ENCODE data around the gene ZBED4. TPM values are rescaled to one million over a fixed set of nuclear protein-coding genes. Genes with fewer than 3 reads are reported as not detected.

The ZBED4 gene
- total RNA-seq, 1 donor from 2014 or later, result 36.5 TPM

DNA sequence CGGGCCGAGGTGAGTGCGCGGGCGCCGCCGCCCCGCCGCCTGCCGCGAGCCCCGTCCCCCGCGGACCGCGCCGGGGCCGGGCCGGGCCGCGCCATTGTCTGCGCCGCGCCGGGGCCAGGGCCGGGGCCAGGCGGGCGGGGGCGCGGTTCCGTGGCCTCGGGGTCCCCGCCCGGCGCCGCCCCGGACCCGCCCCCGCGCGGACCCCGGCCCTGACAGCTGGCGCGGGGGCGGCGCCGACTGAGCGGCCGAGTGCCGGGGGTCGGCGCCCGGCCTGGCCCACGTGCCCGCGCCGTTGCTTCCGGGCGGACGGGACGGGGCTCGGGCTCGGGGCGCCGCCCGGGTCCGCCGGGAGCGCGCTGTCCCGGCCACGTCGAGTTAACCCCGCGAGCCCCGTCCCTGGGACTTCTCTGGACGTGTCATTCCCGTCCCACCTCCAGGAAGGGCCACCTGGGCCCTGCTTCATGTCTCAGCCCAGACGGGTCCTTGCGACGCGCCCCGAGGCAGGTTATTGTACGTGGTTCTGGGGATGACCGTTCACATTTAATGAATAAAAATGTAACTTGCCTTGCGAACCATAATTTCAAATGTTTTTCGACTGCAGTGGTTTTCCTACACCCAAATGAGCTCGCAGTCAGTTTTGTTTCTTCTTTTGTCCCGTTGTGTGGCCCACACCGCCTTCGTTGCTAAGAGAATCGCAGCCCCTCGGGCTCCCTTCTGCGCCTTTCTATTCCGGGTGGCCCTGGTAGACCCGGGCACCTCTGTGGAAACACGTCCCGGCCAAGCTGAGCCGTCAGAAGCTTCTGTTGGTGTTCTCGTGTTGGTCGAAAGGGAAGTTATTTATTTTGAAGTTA lies 562 bp downstream of the ZBED4 start:
- TF ChIP-seq, protein P1, sequence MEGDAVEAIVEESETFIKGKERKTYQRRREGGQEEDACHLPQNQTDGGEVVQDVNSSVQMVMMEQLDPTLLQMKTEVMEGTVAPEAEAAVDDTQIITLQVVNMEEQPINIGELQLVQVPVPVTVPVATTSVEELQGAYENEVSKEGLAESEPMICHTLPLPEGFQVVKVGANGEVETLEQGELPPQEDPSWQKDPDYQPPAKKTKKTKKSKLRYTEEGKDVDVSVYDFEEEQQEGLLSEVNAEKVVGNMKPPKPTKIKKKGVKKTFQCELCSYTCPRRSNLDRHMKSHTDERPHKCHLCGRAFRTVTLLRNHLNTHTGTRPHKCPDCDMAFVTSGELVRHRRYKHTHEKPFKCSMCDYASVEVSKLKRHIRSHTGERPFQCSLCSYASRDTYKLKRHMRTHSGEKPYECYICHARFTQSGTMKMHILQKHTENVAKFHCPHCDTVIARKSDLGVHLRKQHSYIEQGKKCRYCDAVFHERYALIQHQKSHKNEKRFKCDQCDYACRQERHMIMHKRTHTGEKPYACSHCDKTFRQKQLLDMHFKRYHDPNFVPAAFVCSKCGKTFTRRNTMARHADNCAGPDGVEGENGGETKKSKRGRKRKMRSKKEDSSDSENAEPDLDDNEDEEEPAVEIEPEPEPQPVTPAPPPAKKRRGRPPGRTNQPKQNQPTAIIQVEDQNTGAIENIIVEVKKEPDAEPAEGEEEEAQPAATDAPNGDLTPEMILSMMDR (IDR thresholded peaks at IDR 0.05; ENCODE audit: unreplicated experiment), result no peak
- DNase-seq (ENCODE audit: low spot score, unreplicated experiment), result no peak
- peak overlapping the region; percentile 95 for H3K27ac Mint-ChIP-seq
- no peaks in the 10 kb centered on the region for H3K36me3 Mint-ChIP-seq (ENCODE audit: insufficient read depth)
- peaks cover 27% of the 10 kb centered on the region for H3K27me3 Mint-ChIP-seq
- peaks cover 28% of the 10 kb centered on the region for H3K4me1 Mint-ChIP-seq (ENCODE audit: low read depth)
- no peaks in the 10 kb centered on the region for H3K9me3 Mint-ChIP-seq (ENCODE audit: low read depth)
- peak overlapping the region; percentile 96 for H3K4me3 Mint-ChIP-seq (ENCODE audit: low read depth)

DNA sequence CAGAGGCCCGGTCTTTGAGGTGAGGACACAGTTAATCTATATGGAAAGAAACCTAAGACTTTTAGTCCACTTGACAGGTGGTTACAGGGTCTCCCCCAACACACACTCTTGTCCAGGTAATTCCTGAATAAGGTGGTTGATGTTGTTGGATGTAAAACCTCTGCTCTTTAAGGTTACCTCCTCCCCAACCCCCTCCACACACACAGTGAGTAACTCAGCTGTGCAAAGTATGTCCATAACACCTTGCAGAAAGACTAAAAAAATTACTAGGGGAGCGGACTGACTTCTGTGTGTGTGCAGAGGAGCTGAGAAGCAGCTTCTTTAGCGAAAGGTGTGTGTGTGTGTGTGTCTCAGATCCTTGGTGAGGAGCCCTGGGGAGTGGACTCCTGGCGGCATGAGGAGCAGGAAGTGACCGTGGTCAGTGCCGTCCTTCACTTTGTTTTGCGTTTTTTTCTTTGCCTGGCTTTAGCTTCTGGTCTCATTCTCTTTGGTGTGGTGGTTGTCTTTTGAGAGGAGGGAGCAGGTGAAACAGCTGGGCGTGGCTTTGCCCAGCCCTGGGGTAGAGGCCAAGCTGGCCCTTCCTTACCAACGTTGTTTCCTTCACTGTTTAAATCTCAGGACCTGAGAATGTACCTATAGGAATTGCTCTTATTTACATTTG lies 1.7 kb downstream of the ZBED4 start:
- Mint-ChIP-seq H3K4me3 (ENCODE audit: low read depth) (peak overlapping the region; percentile 96), H3K27ac (peak overlapping the region; percentile 65)
- DNase-seq (ENCODE audit: low spot score, unreplicated experiment), result no peak

DNA sequence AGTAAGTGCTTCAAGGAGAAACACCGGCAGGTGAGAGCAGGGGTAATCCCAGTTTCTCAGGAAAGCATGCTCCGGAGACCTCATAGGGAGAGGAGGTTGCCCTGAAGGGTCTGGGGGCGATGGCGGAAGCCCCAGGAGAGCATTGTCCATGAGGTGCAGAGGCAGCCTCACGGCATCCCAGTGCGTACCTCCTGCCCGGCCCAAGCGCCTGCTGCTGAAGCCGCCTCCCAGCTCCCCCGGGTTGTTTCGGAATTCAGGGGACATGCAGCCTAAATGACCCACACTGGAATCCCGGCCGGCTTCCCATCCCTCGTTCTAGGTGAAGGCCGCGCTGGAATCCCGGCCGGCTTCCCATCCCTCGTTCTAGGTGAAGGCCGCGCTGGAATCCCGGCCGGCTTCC lies 2.7 kb downstream of the ZBED4 start:
- peaks cover 11% of the 10 kb centered on the region for H3K27me3 Mint-ChIP-seq
- H3K36me3 Mint-ChIP-seq (ENCODE audit: insufficient read depth), result no peaks in the 10 kb centered on the region
- no peaks in the 10 kb centered on the region for H3K9me3 Mint-ChIP-seq (ENCODE audit: low read depth)
- peaks cover 28% of the 10 kb centered on the region for H3K4me1 Mint-ChIP-seq (ENCODE audit: low read depth)
- no peak overlapping the region for H3K27ac Mint-ChIP-seq
- DNase-seq (ENCODE audit: low spot score, unreplicated experiment), result no peak
- peak overlapping the region; percentile 96 for H3K4me3 Mint-ChIP-seq (ENCODE audit: low read depth)
- TF ChIP-seq, protein P1 (IDR thresholded peaks at IDR 0.05; ENCODE audit: unreplicated experiment), result no peak

More for the DNA sequence above, 1.7 kb downstream of the ZBED4 start:
- H3K36me3 Mint-ChIP-seq (ENCODE audit: insufficient read depth), result no peaks in the 10 kb centered on the region
- TF ChIP-seq, protein P1 (IDR thresholded peaks at IDR 0.05; ENCODE audit: unreplicated experiment), result no peak
- H3K27me3 Mint-ChIP-seq, result peaks cover 20% of the 10 kb centered on the region
- H3K4me1 Mint-ChIP-seq (ENCODE audit: low read depth), result peaks cover 28% of the 10 kb centered on the region
- H3K9me3 Mint-ChIP-seq (ENCODE audit: low read depth), result no peaks in the 10 kb centered on the region

DNA sequence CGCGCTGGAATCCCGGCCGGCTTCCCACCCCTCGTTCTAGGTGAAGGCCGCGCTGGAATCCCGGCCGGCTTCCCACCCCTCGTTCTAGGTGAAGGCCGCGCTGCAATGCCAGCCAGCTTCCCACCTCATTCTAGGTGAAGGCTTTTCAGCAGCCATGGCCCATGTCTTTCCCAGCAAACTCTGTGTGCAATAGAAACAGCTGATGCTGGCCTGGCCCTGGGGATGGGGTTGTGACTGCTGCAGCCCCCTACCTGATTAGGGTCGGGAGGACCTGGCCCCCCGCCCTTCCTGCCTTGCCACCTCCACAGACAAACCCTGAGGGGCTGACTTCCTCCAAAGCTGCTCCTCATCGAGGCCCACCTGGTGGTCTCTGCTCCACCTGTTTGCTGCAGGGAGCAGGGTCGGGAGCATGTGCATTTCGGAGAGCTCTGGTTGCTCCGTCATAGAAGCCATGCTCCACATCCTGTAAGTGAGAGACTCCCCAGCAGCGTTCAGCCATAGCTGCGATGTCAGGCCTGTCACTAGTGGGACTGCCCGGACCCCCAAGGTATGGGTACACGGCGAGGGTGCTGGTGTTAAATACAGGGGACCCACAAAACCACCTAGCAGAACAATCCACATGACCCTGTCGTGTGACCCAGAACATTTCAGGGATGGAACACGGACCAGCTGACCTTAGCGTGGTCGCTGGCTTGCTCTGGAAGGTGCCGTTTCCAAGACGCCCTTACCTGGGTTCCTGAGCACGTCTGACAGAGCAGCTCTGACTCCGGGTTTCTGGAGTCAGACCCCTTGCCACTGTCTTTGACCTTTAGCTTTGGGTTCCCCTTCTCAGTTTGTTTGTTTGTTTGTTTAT lies 3.3 kb downstream of the ZBED4 start:
- Mint-ChIP-seq H3K9me3 (ENCODE audit: low read depth) (no peaks in the 10 kb centered on the region), H3K4me3 (ENCODE audit: low read depth) (peak overlapping the region; percentile 47), H3K36me3 (ENCODE audit: insufficient read depth) (peaks cover 2% of the 10 kb centered on the region), H3K27me3 (peaks cover 4% of the 10 kb centered on the region), H3K27ac (peak overlapping the region; percentile 77), H3K4me1 (ENCODE audit: low read depth) (peaks cover 28% of the 10 kb centered on the region)
- TF ChIP-seq, protein P1 (IDR thresholded peaks at IDR 0.05; ENCODE audit: unreplicated experiment), result no peak
- no peak for DNase-seq (ENCODE audit: low spot score, unreplicated experiment)

DNA sequence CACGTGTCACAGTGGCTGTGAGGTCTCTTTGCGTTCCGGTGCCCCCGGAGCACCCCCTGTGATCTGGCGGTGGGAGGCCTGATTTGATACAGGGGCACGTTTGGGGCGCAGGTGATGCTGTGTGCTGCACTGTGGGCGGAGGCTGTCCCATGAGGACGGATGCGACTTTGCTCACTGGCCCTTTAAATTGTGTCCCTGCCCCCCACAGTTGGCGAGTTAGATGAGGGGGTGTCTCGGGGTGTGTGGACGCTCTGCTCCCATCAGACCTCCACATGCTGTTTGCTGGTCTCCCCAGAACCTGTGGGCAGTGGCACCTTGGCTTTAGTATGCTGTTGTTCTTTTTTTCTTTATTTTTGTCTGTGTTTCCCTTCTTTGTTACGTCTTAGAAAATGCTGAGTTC lies 5.2 kb downstream of the ZBED4 start:
- Mint-ChIP-seq H3K27me3 (no peaks in the 10 kb centered on the region), H3K9me3 (ENCODE audit: low read depth) (no peaks in the 10 kb centered on the region), H3K4me3 (ENCODE audit: low read depth) (no peak overlapping the region), H3K27ac (no peak overlapping the region), H3K36me3 (ENCODE audit: insufficient read depth) (peaks cover 5% of the 10 kb centered on the region), H3K4me1 (ENCODE audit: low read depth) (peaks cover 28% of the 10 kb centered on the region)
- no peak for DNase-seq (ENCODE audit: low spot score, unreplicated experiment)
- TF ChIP-seq, protein P1 (IDR thresholded peaks at IDR 0.05; ENCODE audit: unreplicated experiment), result no peak

Measured in progenitor cell of endocrine pancreas (in vitro differentiated cells).